HK-2 (cell line): ENCODE results near the gene MRI1.

Experiments
- DNase-seq: peaks from one replicate; pipeline ENCODE4 v3.0.0-alpha.2; 2018; ENCODE audit not compliant: unreplicated experiment

Gene MRI1

GRCh38 chr19:13794398-13794756 is 30.1 kb downstream of the MRI1 start:
- peak; percentile 59 for DNase-seq

GRCh38 chr19:13794757-13795589 is 30.7 kb downstream of the MRI1 start, which contains the start of gene ZSWIM4:
Gene ZSWIM4 (plus strand): TSS chr19:13795443. CDS start chr19:13795649, 206 bp downstream.
- peak; percentile 98 for DNase-seq

GRCh38 chr19:13795595-13796300 is 31.4 kb downstream of the MRI1 start:
- no peak for DNase-seq

GRCh38 chr19:13796301-13797057 is 32.2 kb downstream of the MRI1 start:
- DNase-seq: peak; percentile 90

- no peak for DNase-seq
Observed at GRCh38 chr19:13797058-13797440, 32.7 kb downstream of the MRI1 start.

- peak; percentile 35 for DNase-seq
Observed at GRCh38 chr19:13797870-13798269, 33.5 kb downstream of the MRI1 start.

- no peak for DNase-seq
Observed at GRCh38 chr19:13799669-13800068, 35.3 kb downstream of the MRI1 start.

GRCh38 chr19:13803038-13803437 is 38.7 kb downstream of the MRI1 start:
- no peak for DNase-seq

- DNase-seq: no peak
Observed at GRCh38 chr19:13804830-13805683, 40.7 kb downstream of the MRI1 start.

GRCh38 chr19:13806728-13807127 is 42.4 kb downstream of the MRI1 start:
- DNase-seq: no peak

GRCh38 chr19:13807421-13808021 is 43.2 kb downstream of the MRI1 start:
- no peak for DNase-seq

GRCh38 chr19:13808856-13809255 is 44.5 kb downstream of the MRI1 start:
- no peak for DNase-seq

- DNase-seq: no peak
Observed at GRCh38 chr19:13812544-13812943, 48.2 kb downstream of the MRI1 start.

GRCh38 chr19:13813147-13813546 is 48.8 kb downstream of the MRI1 start:
- DNase-seq: no peak

GRCh38 chr19:13814550-13814949 is 50.2 kb downstream of the MRI1 start:
- DNase-seq: no peak

GRCh38 chr19:13817018-13817614 is 52.8 kb downstream of the MRI1 start:
- DNase-seq: no peak

- DNase-seq: no peak
Observed at GRCh38 chr19:13817615-13818371, 53.5 kb downstream of the MRI1 start.

GRCh38 chr19:13819238-13819637 is 54.9 kb downstream of the MRI1 start:
- DNase-seq: no peak

GRCh38 chr19:13821292-13821691 is 57.0 kb downstream of the MRI1 start:
- no peak for DNase-seq

- no peak for DNase-seq
Observed at GRCh38 chr19:13823256-13823655, 58.9 kb downstream of the MRI1 start.
